ENCODE results near the gene AGRN. TPM values are rescaled to one million over a fixed set of nuclear protein-coding genes. Genes with fewer than 3 reads are reported as not detected.
"Not testable (repeated sequence)": the region's sequence is repeated elsewhere in the genome, so short reads cannot be mapped to it uniquely, and the experiment has no call there.

AGRN gene
- total RNA-seq, 1 experiment from 2014 or later, result 286 TPM

GRCh38 chr1:1100296-1100695, 80.4 kb downstream of the AGRN start:
- Mint-ChIP-seq H3K4me1 (ENCODE audit: insufficient read depth, unreplicated experiment) (no peaks in the 10 kb centered on the region), H3K4me3 (ENCODE audit: unreplicated experiment) (no peak overlapping the region), H3K27me3 (ENCODE audit: insufficient read depth, unreplicated experiment) (no peaks in the 10 kb centered on the region), H3K36me3 (ENCODE audit: insufficient read depth, unreplicated experiment) (no peaks in the 10 kb centered on the region), H3K9me3 (ENCODE audit: unreplicated experiment) (peaks cover 17% of the 10 kb centered on the region), H3K27ac (ENCODE audit: low read depth, unreplicated experiment) (no peak overlapping the region)
- ChIA-PET CTCF (no interaction called here), POLR2A (no interaction called here)
- intact Hi-C loops (cut with micrococcal nuclease), result no loop called here
- BruUV-seq (replicated peaks), result no TSS peak
- no peak for DNase-seq (ENCODE audit: unreplicated experiment)
- TF ChIP-seq, protein P1, sequence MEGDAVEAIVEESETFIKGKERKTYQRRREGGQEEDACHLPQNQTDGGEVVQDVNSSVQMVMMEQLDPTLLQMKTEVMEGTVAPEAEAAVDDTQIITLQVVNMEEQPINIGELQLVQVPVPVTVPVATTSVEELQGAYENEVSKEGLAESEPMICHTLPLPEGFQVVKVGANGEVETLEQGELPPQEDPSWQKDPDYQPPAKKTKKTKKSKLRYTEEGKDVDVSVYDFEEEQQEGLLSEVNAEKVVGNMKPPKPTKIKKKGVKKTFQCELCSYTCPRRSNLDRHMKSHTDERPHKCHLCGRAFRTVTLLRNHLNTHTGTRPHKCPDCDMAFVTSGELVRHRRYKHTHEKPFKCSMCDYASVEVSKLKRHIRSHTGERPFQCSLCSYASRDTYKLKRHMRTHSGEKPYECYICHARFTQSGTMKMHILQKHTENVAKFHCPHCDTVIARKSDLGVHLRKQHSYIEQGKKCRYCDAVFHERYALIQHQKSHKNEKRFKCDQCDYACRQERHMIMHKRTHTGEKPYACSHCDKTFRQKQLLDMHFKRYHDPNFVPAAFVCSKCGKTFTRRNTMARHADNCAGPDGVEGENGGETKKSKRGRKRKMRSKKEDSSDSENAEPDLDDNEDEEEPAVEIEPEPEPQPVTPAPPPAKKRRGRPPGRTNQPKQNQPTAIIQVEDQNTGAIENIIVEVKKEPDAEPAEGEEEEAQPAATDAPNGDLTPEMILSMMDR (IDR thresholded peaks at IDR 0.05; ENCODE audit: unreplicated experiment), result no peak

DNA sequence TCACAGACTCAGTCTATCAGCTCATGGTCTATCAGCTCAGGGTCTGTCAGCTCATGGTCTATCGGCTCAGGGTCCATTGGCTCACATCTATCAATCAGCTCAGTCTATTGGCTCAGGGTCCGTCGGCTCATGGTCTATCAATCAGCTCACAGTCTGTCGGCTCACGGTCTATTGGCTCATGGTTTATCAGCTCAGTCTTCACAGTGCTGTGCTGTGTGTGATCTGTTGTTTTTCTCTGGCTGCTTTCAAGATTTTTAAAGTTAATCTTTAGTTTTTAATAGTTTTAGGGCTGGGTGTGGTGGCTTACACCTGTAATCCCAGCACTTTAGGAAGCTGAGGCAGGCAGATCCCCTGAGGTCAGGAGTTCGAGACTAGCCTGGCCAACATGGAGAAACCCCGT, 81.6 kb downstream of the AGRN start:
- Mint-ChIP-seq H3K27ac (ENCODE audit: low read depth, unreplicated experiment) (no peak overlapping the region), H3K36me3 (ENCODE audit: insufficient read depth, unreplicated experiment) (no peaks in the 10 kb centered on the region), H3K4me1 (ENCODE audit: insufficient read depth, unreplicated experiment) (no peaks in the 10 kb centered on the region), H3K27me3 (ENCODE audit: insufficient read depth, unreplicated experiment) (no peaks in the 10 kb centered on the region), H3K4me3 (ENCODE audit: unreplicated experiment) (no peak overlapping the region), H3K9me3 (ENCODE audit: unreplicated experiment) (peaks cover 17% of the 10 kb centered on the region)
- no TSS peak for BruUV-seq (replicated peaks)
- ChIA-PET POLR2A (interaction anchor here (0.8 kb wide), 1 partner anchor 159 kb away, joined by 3 read pairs; no protein-coding TSS in a partner anchor), CTCF (interaction anchor here (1.3 kb wide), 1 partner anchor 21 kb away, joined by 3 read pairs; no protein-coding TSS in a partner anchor)
- TF ChIP-seq, protein P1 (IDR thresholded peaks at IDR 0.05; ENCODE audit: unreplicated experiment), result no peak
- intact Hi-C loops (cut with micrococcal nuclease), result no loop called here
- no peak for DNase-seq (ENCODE audit: unreplicated experiment)

DNA sequence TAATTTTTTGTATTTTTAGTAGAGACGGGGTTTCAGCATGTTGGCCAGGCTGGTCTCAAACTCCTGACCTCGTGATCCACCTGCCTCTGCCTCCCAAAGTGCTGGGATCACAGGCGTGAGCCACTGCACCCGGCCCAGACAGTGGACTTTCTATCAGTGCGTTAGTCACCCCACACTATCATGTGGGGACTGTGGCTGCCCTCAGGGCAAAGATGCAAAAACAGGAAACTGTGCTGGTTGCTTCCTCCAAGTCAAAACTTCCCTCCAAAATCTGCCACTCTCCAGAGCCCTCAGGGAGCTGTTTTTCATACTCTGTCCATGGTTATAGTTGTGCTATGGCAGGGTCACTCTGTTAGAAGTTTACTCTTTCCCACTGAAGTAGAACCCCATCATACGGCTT, 84.2 kb downstream of the AGRN start:
- H3K36me3 Mint-ChIP-seq (ENCODE audit: insufficient read depth, unreplicated experiment); DNase-seq (ENCODE audit: unreplicated experiment); BruUV-seq (replicated peaks); H3K4me3 Mint-ChIP-seq (ENCODE audit: unreplicated experiment); POLR2A ChIA-PET; H3K27ac Mint-ChIP-seq (ENCODE audit: low read depth, unreplicated experiment); H3K27me3 Mint-ChIP-seq (ENCODE audit: insufficient read depth, unreplicated experiment); H3K4me1 Mint-ChIP-seq (ENCODE audit: insufficient read depth, unreplicated experiment); intact Hi-C loops (cut with micrococcal nuclease): not testable (repeated sequence)
- peaks cover 15% of the 10 kb centered on the region for H3K9me3 Mint-ChIP-seq (ENCODE audit: unreplicated experiment)
- CTCF ChIA-PET, result interaction anchor here (1.0 kb wide), 1 partner anchor 86 kb away, joined by 3 read pairs; no protein-coding TSS in a partner anchor

Other genes starting within 250 kb of the AGRN start
- not detected in 2 replicates for gene SAMD11, start 96.2 kb upstream of the AGRN start, total RNA-seq (2022)
- gene NOC2L, start 60.9 kb upstream of the AGRN start, total RNA-seq (2022), result 117 and 136 TPM in 2 replicates
- 15.1 and 18.1 TPM in 2 replicates for gene KLHL17, start 59.5 kb upstream of the AGRN start, total RNA-seq (2022)
- 7.9 and 11.1 TPM in 2 replicates for gene PLEKHN1, start 53.6 kb upstream of the AGRN start, total RNA-seq (2022)
- not detected in 2 replicates for gene PERM1, start 38.0 kb upstream of the AGRN start, total RNA-seq (2022)
- gene HES4, start 20.0 kb upstream of the AGRN start, total RNA-seq (2022), result 42.1 and 42.6 TPM in 2 replicates
- gene ISG15, start 6.6 kb upstream of the AGRN start, total RNA-seq (2022), result 7.4 and 8.8 TPM in 2 replicates
- 0.30 and 0.37 TPM in 2 replicates for gene RNF223, start 54.2 kb downstream of the AGRN start, total RNA-seq (2022)
- 15.7 and 18.6 TPM in 2 replicates for gene C1orf159, start 96.0 kb downstream of the AGRN start, total RNA-seq (2022)
- gene TTLL10, start 153.8 kb downstream of the AGRN start, total RNA-seq (2022), result not detected in 2 replicates
- not detected in 2 replicates for gene TNFRSF18, start 186.5 kb downstream of the AGRN start, total RNA-seq (2022)
- gene TNFRSF4, start 194.0 kb downstream of the AGRN start, total RNA-seq (2022), result not detected in 2 replicates
- gene SDF4, start 211.9 kb downstream of the AGRN start, total RNA-seq (2022), result 122 and 127 TPM in 2 replicates
- 24.6 and 31.5 TPM in 2 replicates for gene B3GALT6, start 212.1 kb downstream of the AGRN start, total RNA-seq (2022)
- gene C1QTNF12, start 226.6 kb downstream of the AGRN start, total RNA-seq (2022), result 1.5 and 3.3 TPM in 2 replicates